NCI-H82 (cell line): ENCODE results near the gene KCTD12.
A peak's percentile ranks its signal among the peaks of the same experiment; 100 is the strongest.

Experiments
- DNase-seq: peaks from one replicate; lab custom pipeline; 2025; lab: John Stamatoyannopoulos, UW

Gene KCTD12

GRCh38 chr13:76853921-76854608 is 32.1 kb downstream of the KCTD12 start:
- DNase-seq = no peak

DNA sequence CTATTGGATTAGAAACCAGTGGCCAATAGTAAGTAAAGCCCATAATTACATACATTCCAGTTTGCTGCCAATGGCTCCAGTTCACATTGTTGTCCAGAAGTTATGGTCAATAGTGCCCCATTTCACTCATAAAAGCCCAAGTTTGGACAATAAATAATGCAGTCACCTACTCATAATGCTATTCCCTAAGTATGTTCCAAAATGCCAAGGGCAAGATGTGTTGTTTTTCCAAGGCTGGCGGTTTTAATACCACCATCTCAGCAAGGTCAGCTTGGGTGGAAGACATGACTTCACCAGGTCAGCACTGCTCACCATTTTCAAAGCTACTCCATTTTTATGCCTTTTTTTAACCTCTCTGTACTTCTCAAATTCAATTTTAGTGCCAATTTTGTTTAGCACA is 32.7 kb downstream of the KCTD12 start:
- DNase-seq = no peak

- no peak for DNase-seq
These were observed 33.2 kb downstream of the KCTD12 start for GRCh38 chr13:76852986-76853385.

DNA sequence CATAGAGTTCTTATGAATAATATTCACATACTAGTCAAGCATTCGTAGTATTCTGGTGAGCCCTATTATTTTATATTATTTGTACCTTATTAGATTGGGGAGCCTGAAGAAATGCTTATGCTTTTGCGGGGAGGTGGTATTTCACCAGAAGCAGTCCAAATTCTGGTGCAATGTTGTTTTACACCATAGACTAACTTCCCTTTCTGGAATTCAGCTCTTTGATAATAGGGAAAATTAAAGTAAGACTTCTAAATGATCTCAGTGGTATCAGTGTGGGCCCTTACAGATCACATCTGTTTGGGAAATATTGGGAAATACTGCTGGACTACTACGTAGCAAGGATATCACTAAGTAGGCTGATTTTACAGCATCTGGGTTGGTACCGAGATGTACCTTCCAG is 34.2 kb downstream of the KCTD12 start:
- DNase-seq = no peak

DNA sequence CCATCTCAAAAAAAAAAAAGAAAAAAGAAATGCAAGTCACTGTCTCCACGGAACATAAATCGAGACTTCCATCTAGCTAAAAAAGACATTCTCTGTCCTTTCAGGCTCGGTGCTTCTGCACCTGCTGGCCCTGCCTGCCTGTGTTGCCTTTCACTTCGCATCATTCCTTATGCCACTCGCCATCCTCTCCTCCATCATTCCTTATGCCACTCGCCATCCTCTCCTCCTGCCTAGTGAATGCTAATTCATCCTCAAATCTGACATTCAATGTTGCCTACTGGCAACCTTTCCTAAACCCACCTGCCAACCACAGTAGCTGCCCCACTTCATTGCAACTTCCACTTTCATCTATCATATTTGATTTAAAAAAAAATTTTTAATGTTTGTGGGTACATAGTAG is 36.7 kb downstream of the KCTD12 start:
- no peak for DNase-seq

DNA sequence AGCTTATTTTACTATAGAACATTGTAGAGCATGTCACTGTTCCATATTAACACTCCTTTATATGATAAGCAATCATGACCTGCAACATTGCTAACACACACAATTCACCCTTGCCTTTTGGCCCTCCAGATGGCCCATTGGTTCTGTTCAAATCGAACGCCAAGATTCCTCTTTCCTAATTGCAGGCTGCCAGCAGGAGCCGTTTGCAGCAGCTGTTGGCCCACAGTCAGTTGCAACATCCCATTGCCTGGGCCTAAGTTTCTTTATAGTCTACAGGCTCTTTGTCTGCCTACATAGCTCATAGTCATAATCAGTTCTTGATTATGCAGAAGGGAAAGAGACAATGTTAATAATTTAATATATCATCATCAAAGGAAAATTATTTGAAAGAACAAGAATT is 37.6 kb downstream of the KCTD12 start:
- DNase-seq = peak; percentile 67

DNA sequence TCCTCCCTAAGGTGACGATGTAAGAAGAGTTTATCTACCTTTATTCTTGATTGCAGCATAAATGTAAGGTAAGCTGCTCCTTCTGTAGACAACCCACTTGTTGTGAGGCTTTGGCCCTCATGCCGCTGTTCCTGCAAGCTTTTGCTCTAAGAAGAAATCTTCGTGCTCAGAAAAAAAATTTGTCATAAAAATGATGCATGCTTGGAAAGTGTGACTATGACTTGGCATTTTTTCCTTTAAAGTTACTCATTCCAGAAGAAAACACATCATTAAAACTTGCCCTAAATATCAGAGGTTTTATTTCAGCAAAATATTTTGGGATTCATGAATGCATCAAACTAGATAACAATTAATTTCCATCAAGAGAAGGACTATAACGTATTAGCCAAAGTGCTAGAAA is 39.8 kb downstream of the KCTD12 start:
- no peak for DNase-seq

GRCh38 chr13:76845865-76846264 is 40.3 kb downstream of the KCTD12 start:
- DNase-seq = no peak

DNA sequence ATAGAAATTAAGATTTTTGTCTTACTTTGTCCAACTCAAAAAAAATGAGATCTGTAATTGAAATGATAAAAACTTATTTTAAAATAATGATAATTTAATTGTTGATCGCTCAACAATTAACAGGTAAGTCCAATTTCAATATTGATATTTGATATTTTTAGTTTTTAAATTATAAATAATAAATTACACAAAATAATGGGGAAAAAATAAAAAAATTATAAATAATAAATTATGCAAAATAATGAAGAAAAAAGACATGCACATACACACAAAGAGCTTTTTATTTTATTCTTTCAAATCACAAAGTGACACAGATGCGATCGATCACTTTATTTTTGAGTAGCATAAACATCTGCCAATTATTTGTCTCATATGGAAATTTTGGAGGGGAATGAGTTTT is 40.8 kb downstream of the KCTD12 start:
- no peak for DNase-seq

GRCh38 chr13:76837801-76838200 is 48.4 kb downstream of the KCTD12 start:
- no peak for DNase-seq

GRCh38 chr13:76836311-76836710 is 49.9 kb downstream of the KCTD12 start:
- no peak for DNase-seq

- DNase-seq = no peak
These were observed 52.7 kb downstream of the KCTD12 start for GRCh38 chr13:76833441-76833954.

DNA sequence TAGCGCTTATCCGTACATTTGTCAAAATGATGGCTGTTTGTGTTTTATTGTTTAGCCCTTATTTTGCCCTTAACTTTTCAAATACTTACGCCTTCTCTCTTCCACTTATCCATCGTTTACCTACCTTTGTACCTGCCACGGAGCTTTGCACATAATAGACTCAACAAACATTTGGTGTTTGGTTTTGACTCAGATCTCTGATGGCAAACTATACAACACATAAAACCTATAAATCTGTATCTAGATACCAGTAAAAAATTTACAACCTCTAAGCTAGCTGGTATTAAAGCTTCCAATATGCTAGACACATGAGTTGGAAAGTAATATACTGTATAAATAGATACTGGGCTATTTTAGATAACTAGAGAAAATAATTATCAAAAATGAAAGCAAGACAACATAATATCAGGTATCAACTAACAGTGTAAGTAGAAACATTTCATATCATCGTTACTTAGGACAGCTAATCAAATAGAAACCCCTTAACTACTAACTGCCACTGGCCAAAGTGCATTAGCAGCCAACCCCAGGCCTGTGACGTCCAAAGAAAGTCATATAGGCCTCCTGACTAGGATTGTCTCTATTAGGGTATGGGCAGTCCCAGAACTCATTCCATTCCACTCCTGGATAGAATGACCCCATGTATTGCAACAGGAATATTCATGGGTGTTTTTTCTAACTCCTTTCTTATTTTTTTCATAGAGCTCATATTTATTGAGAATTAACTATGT is 53.8 kb downstream of the KCTD12 start:
- no peak for DNase-seq

- DNase-seq = peak; percentile 29
These were observed 55.4 kb downstream of the KCTD12 start for GRCh38 chr13:76830805-76831204.
